WERI-Rb-1 (cell line): ENCODE measurements around the gene EIF4A3.

Experiments used
- DNase-seq: peaks from one replicate; pipeline ENCODE4 v3.0.0-alpha.2; 2020
- H3K27ac ChIP-seq: fragments of 250-450 bp; sonication (Bioruptor Pico); 2 replicates; pipeline ENCODE4 v1.5.1; 2020; ENCODE audit warnings: mild to moderate bottlenecking, moderate library complexity
- H3K27me3 ChIP-seq: fragments of 250-450 bp; sonication (Bioruptor Pico); 2 replicates; pipeline ENCODE4 v1.5.1; 2021; ENCODE audit warnings: mild to moderate bottlenecking, low read depth, moderate library complexity; ENCODE audit not compliant: insufficient read depth, severe bottlenecking
- H3K36me3 ChIP-seq: fragments of 250-450 bp; sonication (Bioruptor Pico); 2 replicates; pipeline ENCODE4 v1.5.1; 2020; ENCODE audit warnings: mild to moderate bottlenecking, moderate library complexity
- H3K4me3 ChIP-seq: 2 replicates; pipeline ENCODE4 v1.5.1; 2011; ENCODE audit warnings: low read depth, mild to moderate bottlenecking, control low read depth, low read length
- H3K9me3 ChIP-seq: fragments of 250-450 bp; sonication (Bioruptor Pico); 2 replicates; pipeline ENCODE4 v1.5.1; 2021; ENCODE audit warnings: mild to moderate bottlenecking, moderate library complexity; ENCODE audit not compliant: severe bottlenecking
- TF ChIP-seq, protein P1 (sequence below): IDR thresholded peaks from 2 replicates; pipeline ENCODE4 v1.5.1; 2011; ENCODE audit warnings: low read depth, mild to moderate bottlenecking, control low read depth, inconsistent platforms, low read length

EIF4A3 gene

DNA sequence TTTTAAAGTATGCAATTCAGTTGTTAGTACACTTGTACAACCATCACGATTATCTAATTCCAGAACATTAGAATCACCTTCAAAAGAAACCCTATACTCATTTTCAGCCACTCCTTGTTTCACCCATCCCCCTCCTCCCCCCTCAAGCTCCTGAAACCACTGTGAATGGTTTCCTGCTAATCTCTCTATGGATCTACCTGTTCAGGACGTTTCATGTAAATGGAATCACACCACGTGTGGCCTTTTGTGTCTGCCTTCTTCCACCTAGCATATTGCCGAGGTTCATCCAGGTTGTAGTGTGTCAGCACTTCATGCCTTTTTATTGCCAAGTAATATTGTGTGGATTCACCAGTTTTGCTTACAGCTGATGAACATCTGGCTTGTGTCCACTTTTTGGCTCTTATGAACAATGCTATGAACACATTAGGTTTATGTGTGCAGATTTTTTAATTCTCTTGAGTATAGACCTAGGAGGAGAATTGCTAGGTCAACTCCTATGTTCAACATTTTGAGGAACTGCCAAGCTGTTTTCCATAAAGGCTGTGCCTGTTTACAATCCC is 17.8 kb downstream of the EIF4A3 start:
- TF ChIP-seq, protein P1, sequence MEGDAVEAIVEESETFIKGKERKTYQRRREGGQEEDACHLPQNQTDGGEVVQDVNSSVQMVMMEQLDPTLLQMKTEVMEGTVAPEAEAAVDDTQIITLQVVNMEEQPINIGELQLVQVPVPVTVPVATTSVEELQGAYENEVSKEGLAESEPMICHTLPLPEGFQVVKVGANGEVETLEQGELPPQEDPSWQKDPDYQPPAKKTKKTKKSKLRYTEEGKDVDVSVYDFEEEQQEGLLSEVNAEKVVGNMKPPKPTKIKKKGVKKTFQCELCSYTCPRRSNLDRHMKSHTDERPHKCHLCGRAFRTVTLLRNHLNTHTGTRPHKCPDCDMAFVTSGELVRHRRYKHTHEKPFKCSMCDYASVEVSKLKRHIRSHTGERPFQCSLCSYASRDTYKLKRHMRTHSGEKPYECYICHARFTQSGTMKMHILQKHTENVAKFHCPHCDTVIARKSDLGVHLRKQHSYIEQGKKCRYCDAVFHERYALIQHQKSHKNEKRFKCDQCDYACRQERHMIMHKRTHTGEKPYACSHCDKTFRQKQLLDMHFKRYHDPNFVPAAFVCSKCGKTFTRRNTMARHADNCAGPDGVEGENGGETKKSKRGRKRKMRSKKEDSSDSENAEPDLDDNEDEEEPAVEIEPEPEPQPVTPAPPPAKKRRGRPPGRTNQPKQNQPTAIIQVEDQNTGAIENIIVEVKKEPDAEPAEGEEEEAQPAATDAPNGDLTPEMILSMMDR, result no peak
- DNase-seq, result peak; percentile 9
- Histone ChIP-seq H3K36me3 (peaks cover 15% of the 10 kb centered on the region), H3K27me3 (no peaks in the 10 kb centered on the region), H3K9me3 (no peaks in the 10 kb centered on the region), H3K27ac (no peak overlapping the region), H3K4me3 (no peak overlapping the region)

DNA sequence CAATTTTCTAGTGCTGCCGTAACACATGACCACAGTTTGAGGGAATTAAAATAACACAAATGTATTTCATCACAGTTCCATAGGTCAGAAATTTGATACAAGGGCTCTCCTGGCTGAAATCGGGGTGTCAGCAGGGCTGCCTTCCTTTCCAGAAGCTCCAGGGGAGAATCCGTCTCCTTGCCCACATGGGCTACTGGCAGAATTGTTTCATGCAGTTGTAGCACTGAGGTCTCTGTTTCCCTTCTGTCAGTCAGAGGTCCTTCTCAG is 20.5 kb downstream of the EIF4A3 start:
- Histone ChIP-seq H3K9me3 (no peaks in the 10 kb centered on the region), H3K36me3 (no peaks in the 10 kb centered on the region), H3K4me3 (no peak overlapping the region), H3K27me3 (no peaks in the 10 kb centered on the region), H3K27ac (no peak overlapping the region)
- DNase-seq, result no peak
- TF ChIP-seq, protein P1, result no peak

DNA sequence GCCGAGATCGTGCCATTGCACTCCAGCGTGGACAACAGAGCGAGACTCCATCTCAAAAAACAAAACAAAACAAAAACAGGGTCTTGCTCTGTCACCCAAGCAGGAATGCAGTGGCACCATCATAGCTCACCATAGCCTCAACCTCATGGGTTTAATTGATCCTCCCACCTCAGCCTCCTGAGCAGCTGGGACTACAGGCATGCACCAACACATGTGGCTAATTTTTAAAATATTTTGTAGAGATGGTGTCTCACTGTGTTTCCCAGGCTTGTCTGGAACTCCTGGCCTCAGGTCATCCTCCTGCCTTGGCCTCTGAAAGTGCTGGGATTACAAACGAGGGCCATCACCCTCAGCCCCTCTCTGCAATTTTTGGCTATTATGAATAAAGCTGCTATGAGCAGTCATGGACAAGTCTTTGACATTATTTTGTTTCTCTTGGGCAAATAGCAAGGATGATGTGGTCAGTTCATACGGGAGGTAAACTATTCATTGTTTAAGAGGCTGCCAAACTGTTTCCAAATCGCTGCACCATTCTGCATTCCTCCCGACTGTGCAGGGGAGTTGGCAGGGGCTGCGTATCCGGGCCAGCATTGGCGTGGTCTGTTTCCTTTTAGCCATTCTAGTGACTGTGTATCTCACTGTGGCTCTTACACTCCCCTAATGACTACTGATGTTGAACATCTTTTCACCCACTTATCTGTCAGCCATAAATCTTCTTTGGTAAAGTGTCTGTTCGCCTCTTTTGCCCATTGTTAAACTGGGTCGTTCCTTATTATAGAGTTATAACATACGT is 21.1 kb downstream of the EIF4A3 start:
- Histone ChIP-seq H3K9me3 (no peaks in the 10 kb centered on the region), H3K4me3 (no peak overlapping the region), H3K27ac (no peak overlapping the region), H3K36me3 (no peaks in the 10 kb centered on the region), H3K27me3 (no peaks in the 10 kb centered on the region)
- no peak for DNase-seq
- TF ChIP-seq, protein P1, result no peak

DNA sequence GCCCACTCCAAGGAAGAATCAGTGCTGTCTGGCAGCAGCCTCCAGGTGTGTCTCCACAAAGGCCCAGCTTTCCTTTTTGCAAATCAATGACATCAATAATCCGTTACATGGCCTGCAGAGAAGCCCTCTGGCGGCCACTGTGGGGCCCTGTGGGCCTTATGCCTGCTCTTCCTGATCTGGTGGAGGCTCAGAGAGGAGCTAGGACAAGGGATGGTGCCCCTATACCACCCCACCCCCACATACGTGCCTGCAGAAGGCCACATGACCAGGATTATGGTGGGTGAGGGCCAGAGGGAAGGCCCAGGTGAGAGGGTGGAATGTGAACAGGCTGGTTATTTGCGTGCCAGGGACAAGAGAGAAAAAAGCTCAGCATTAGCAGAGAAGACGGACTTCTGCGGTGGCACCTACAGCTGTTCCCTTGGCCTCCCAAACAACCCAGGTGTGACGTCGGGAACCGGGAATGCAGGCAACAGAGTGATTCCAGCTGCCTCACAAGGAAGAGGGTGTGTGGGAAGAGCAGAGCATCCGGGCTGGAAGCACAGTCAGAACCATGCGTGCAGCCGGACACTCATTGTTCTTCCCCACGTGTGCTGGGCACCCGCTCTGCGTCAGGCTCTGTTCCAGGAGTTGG is 22.5 kb downstream of the EIF4A3 start:
- peak; percentile 94 for DNase-seq
- peaks cover 1% of the 10 kb centered on the region; the same call in 1 of the 2 replicates for H3K36me3 ChIP-seq
- H3K27ac ChIP-seq, result peak overlapping the region; percentile 57
- TF ChIP-seq, protein P1, result peak; percentile 94
- H3K4me3 ChIP-seq, result no peak overlapping the region
- H3K9me3 ChIP-seq, result no peaks in the 10 kb centered on the region
- no peaks in the 10 kb centered on the region for H3K27me3 ChIP-seq

DNA sequence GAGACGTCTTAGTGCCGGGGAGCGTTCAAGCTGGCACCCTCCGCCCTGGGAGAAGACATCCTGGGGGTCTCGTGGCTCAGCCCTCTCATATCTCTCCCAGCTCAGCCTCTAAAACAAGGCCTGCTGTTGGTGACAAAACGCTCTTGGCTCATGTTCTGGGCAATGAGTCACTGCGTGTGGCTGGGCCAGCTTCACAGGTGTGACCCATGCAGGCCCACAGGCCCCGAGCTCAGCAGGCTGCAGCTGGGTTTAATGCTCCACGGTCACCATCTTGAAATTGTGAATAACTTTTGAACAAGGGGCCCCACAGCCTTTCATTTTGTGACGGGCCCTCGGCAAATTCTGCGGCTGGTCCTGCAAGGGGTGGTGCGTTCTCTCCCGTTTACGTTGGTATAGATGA is 23.1 kb downstream of the EIF4A3 start:
- peak; percentile 16 for DNase-seq
- TF ChIP-seq, protein P1, result no peak
- H3K27me3 ChIP-seq, result no peaks in the 10 kb centered on the region
- peak overlapping the region; percentile 57 for H3K27ac ChIP-seq
- H3K36me3 ChIP-seq, result peaks cover 8% of the 10 kb centered on the region
- no peak overlapping the region for H3K4me3 ChIP-seq
- H3K9me3 ChIP-seq, result no peaks in the 10 kb centered on the region
